K562 treated with DMSO at 1 percent for 48 hours (cell line): ENCODE data around the gene CSRNP3. TPM values are rescaled to one million over a fixed set of nuclear protein-coding genes. Genes with fewer than 3 reads are reported as not detected.

Source experiments
- total RNA-seq: library from RNA; unstranded; fragments of 300-600 nt; gene quantifications from 2 replicates; pipeline ENCODE4 v1.2.3, GENCODE V29; 2022; ENCODE audit warnings: low replicate concordance; ENCODE audit errors: extremely low read depth

The CSRNP3 gene
- not detected in 2 replicates for total RNA-seq

DNA sequence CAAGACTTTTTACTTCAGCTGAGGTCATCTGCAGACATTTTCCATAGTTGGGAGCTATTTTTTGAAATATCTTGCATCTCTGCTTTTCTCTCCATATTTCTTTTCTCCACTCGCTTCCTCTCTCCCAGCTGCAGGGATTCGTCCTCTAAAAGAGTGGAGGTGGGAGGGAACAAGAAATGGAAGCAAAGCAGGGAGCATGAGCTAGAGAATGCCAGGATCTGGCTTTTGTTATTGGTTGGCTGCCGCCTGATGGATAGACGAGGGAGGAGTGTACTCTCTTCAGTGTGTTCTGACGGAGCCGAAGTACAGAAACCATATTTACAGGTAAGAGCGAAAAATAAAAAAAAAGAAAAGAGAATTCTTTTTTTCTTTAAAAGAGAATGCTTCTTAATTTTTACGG, at the start of gene CSRNP3:
Gene CSRNP3, plus strand, starts transcription at position 282 of the 400 bp plus-strand sequence. CDS start 125,368 bp downstream, outside the sequence.

Other genes with a start within 250 kb of the CSRNP3 start
- not detected in 2 replicates for gene SCN2A, start 230.3 kb upstream of the CSRNP3 start, total RNA-seq